AG08395 (cell line): ENCODE measurements around the gene RNF223.
"Not testable (repeated sequence)": the region's sequence is repeated elsewhere in the genome, so short reads cannot be mapped to it uniquely, and the experiment has no call there.

Experiments
- DNase-seq: peaks from one replicate; pipeline ENCODE4 v3.0.0; 2012; ENCODE audit warnings: mixed read lengths, low spot score

RNF223 gene

DNA sequence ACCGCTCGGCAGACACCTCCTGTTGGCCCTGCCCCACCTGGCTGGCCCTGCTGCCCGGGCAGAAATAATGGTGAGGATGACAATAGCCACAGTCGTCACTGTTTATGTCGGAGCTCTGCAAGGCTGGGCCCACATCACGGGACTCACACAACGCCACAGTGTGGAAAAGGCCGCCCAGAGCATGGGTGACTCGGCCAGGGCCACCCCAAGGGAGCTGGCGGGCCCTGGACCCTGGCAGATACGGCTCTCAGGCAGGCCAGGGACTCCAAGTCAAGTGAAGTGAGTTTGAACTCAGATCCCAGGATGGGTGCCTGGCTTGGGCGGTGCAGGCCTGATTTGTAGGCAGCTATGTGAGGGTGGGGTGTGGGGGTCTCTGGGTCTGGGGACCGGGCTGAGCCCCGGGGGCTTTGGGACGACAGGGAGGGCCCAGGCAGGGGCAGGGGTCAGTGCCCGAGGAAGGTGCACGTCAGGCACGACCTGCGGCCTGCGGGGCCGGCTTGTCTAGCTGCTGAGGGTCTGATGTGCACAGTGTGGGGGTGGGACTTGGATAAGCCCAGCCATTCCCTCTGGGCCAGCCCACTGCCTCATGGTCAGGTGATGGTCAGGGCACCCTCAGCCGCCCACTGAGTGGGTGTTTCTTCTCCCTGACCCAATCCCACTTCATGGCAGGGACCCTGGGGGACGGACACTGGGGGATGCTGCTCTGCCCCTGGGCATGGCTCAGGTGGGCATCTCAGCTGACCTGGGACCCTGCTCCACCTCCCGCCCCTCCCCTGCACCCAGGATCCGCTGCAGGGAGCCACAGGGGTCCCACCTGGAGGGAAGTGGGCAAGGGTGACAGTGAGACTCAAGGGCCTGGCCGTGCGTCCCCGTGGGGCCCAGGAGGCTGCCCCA is 1.0 kb downstream of the RNF223 start:
- DNase-seq: no peak

DNA sequence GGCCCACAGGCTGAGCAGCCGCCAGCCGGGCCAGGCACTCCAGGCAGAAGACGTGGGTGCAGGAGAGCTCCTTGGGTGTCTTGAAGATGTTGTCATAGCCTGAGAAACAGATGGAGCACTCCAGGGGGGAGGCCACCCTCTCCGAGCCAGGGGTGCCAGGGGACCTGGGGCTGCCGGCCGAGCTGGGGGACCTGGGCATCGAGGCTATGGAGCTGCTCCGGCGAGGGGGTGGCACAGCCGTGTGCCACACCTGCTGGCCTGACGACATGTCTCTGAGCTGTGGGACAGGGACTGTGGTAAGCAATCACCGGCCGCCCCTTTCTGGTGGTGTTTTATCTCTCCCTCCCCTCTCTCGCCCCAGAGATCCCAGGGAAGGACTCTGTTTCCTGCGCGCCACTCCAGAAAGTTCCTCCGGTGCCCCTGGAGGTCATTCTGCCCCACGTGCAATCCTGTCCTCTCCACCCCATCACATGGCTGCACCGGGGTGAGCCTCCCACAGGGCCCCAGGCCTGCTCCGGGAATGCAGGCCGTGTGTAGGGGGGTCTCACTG is 1.7 kb downstream of the RNF223 start:
- DNase-seq: no peak

- DNase-seq: no peak
Measured at GRCh38 chr1:1071486-1072298, 2.4 kb downstream of the RNF223 start.

- DNase-seq: peak; percentile 15
Measured at GRCh38 chr1:1069711-1070676, 4.1 kb downstream of the RNF223 start.

- peak; percentile 80 for DNase-seq
Measured at GRCh38 chr1:1069056-1069710, 4.9 kb downstream of the RNF223 start.

- no peak for DNase-seq
Measured at GRCh38 chr1:1068517-1069055, 5.5 kb downstream of the RNF223 start.

GRCh38 chr1:1067860-1068516 is 6.1 kb downstream of the RNF223 start:
- DNase-seq: no peak

DNA sequence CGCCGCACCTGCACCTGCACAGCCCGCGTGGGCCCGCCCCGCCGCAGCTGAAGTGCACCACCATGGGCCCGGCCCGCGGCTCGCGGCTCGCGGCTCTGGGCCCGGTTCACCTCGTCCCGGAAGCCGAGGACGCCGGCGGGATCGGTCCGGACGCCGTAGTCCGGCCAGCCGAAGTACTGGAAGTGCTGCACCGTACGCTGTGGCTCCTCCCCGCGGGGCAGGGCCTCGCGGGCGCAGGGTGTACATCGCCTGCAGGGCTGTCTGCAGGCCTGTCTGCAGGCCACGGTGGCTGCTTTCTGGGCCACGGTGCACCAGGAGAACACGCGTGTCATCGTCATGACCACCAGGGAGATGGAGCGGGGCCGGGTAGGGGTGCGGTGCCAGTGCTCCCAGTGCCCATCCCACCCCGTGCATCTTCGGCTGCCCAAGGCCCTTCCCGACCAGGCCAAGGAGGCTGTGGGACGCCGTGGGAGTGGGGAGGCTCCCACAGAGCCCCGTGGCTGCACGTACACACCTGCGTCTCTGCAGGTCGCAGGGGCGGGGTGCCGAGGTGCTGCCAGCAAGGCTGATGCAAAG is 6.7 kb downstream of the RNF223 start:
- DNase-seq: no peak

DNA sequence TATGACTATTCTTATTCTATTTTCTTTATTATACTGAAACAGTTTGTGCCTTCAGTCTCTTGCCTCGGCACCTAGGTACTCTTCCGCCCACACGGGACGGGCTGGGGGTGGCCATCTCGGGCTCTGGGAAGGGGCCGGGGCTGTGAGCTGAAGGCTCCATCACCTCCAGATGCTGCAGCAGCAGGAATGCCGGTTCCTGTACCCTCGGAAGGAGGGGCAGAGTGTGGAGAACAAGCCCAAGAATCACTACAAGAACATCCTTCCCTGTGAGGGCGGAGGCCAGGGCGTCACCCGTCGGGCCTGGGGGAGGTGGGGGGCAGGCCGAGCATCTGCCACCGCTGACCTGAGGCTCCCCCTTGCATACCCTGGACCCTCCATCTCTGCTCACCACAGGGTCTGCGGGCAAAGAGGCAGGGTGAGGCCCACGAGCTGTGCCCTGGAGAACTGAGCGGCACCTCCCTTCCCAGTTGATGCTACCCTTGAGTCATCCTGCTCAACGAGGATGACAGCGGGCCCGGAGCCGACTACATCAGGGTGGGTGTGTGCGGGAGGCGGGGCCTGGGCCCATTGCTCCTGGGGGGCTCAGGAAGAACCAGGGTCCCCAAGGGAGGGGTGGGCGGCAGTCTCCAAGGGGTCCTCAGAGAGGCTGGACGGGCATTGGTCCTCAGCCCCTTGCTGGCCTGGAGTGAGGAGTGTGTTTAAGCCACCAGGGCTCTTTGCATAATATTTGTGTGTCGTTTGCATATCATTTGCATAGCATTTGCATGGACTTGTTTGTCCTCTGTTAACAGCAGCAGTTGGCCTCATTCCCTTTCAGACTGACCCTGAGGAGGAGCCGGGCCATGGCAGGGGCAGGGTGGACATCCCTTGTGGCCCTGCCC is 7.5 kb downstream of the RNF223 start:
- DNase-seq: peak; percentile 35

GRCh38 chr1:1065940-1066304 is 8.2 kb downstream of the RNF223 start:
- not testable (repeated sequence) for DNase-seq

DNA sequence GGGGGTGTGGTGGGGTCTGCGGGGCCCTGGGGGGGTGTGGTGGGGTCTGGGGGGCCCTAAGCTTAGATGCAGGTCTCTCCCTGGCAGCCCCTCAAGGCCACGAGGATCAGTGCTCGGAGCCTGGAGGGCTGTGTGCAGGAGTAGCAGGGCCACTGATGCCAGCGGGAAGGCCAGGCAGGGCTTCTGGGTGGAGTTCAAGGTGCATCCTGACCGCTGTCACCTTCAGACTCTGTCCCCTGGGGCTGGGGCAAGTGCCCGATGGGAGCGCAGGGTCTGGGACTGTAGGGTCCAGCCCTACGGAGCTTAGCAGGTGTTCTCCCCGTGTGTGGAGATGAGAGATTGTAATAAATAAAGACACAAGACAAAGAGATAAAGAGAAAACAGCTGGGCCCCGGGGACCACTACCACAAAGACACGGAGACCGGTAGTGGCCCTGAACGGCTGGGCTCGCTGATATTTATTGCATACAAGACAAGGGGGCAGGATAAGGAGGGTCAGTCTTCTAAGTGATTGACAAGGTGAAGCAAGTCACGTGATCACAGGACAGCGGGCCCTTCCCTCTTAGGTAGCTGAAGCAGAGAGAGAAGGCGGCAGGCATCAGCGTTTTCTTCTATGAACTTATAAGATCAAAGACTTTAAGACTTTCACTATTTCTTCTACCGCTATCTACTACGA is 8.7 kb downstream of the RNF223 start:
- no peak for DNase-seq

DNA sequence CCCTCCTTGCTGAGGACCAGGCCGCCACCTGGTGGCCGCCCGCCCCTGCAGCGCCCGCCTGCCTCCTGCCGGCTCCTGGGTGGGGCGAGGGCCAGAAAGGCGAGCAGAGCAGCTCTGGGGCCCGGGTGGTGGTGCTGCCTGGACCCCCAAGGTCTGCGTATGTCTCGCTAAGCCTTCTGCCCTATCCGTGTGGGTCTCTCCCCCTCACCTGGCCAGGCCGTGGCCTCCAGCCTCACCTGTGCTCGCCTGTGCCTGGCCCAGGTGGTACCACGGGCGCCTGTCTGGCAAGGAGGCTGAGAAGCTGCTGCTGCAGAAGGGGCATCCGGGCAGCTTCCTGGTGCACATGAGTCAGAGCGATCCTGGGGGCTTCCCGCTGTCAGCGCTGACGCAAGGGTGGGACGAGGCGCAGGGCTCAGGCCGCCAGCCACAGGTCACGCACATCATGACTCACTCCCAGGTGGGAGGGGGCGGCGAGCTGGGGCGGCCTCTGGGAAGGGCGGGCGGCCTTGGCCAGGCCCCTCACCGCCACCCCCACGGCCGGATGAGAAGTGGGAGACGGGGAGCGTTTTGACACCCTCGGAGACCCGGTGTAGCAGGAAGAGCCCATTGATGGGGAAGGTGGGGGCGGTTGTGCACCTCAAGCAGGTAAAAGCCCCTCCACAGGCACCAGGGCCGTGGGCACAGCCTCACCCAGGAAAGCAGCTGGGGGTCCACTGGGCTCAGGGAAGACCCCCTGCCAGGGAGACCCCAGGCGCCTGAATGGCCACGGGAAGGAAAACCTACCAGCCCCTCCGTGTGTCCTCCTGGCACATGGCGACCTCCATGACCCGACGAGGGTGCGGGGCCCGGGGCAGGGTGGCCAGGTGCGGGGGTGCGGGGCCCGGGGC is 9.9 kb downstream of the RNF223 start:
- DNase-seq: peak; percentile 66

- DNase-seq: no peak
Measured at GRCh38 chr1:1063261-1063944, 10.7 kb downstream of the RNF223 start.

- DNase-seq: no peak
Measured at GRCh38 chr1:1062348-1063163, 11.6 kb downstream of the RNF223 start.

DNA sequence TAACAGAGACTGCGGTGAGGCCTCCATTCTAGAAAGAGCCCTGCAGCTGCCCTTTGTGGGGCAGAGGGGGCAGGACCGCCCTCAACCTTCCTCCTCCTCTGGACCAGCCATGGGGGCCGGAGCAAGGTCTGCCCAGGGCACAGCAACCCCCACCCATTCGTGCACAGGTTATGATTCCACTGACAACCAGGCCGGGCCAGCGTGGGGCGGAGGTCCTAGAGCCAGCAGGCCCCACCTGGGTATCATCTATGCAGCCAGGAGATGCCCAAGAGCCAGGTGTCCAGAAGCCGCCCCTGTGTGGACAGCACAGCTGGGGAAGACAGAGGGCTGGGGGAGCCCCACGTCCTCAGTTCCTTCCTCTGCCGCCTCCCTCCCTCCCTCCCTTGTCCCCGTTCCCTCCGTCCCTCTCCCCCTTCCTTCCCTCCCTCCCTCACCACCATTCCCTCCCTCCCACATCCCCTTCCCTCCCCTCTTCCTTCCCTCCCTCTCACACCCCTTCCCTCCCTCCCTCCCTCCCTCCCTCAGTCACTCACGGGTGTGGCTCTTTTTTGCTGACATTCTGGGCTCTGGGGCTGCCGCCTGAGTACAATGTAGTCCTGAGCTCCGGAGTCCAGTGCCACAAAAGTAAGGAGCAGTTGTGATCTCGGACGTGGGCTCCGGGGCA is 12.3 kb downstream of the RNF223 start:
- no peak for DNase-seq
